Measurements from ENCODE around the gene MALT1.

GRCh38 chr18:58793361-58793760, 122.1 kb downstream of the MALT1 start:
- no peak for TF ChIP-seq CTCF (IDR thresholded peaks at IDR 0.05)
- no peak for TF ChIP-seq EP300 (IDR thresholded peaks at IDR 0.05)
- no peak for TF ChIP-seq POLR2A (IDR thresholded peaks at IDR 0.05; ENCODE audit: low read depth)
- no peak for TF ChIP-seq POLR2AphosphoS5 (IDR thresholded peaks at IDR 0.05)

All from esophagus muscularis mucosa (tissue), 4 donors.